ENCODE results near the gene FAM174C.
"Not testable (repeated sequence)": the region's sequence is repeated elsewhere in the genome, so short reads cannot be mapped to it uniquely, and the experiment has no call there.

Gene FAM174C

GRCh38 chr19:1239420-1239795 lies 35.9 kb upstream of the FAM174C start:
- H3K9me3 ChIP-seq (ENCODE audit: control insufficient read depth, low read length), result no peaks in the 10 kb centered on the region
- H3K27me3 ChIP-seq (replicated peaks; ENCODE audit: control insufficient read depth, insufficient read depth, low read length), result no peaks in the 10 kb centered on the region

GRCh38 chr19:1239796-1240737 lies 35.3 kb upstream of the FAM174C start:
- peak overlapping the region; percentile 64 for H3K9ac ChIP-seq (ENCODE audit: low read length)
- no peaks in the 10 kb centered on the region for H3K36me3 ChIP-seq (ENCODE audit: control insufficient read depth, insufficient read depth, low read length, severe bottlenecking)
- H3K4me1 ChIP-seq (ENCODE audit: control insufficient read depth, insufficient read depth, low read length), result peaks cover 41% of the 10 kb centered on the region
- no peaks in the 10 kb centered on the region for H3K27me3 ChIP-seq (replicated peaks; ENCODE audit: control insufficient read depth, insufficient read depth, low read length)
- no peaks in the 10 kb centered on the region for H3K9me3 ChIP-seq (ENCODE audit: control insufficient read depth, low read length)
- DNase-seq (ENCODE audit: low read depth), result peak; percentile 98
- H3K4me3 ChIP-seq (ENCODE audit: low read length), result peak overlapping the region; percentile 56

More at GRCh38 chr19:1239420-1239795, 35.9 kb upstream of the FAM174C start:
- H3K9ac ChIP-seq (ENCODE audit: low read length), result peak overlapping the region; percentile 62
- H3K4me3 ChIP-seq (ENCODE audit: low read length), result no peak overlapping the region
- no peak for DNase-seq (ENCODE audit: low read depth)
- no peaks in the 10 kb centered on the region for H3K36me3 ChIP-seq (ENCODE audit: control insufficient read depth, insufficient read depth, low read length, severe bottlenecking)
- peaks cover 35% of the 10 kb centered on the region for H3K4me1 ChIP-seq (ENCODE audit: control insufficient read depth, insufficient read depth, low read length)

- Histone ChIP-seq H3K4me1 (ENCODE audit: control insufficient read depth, insufficient read depth, low read length) (peaks cover 46% of the 10 kb centered on the region), H3K27me3 (replicated peaks; ENCODE audit: control insufficient read depth, insufficient read depth, low read length) (no peaks in the 10 kb centered on the region), H3K36me3 (ENCODE audit: control insufficient read depth, insufficient read depth, low read length, severe bottlenecking) (no peaks in the 10 kb centered on the region), H3K9me3 (ENCODE audit: control insufficient read depth, low read length) (no peaks in the 10 kb centered on the region), H3K9ac (ENCODE audit: low read length) (peak overlapping the region; percentile 96), H3K4me3 (ENCODE audit: low read length) (peak overlapping the region; percentile 94)
- DNase-seq (ENCODE audit: low read depth), result no peak
These were observed 34.4 kb upstream of the FAM174C start for GRCh38 chr19:1240925-1241324.

- Histone ChIP-seq H3K4me1 (ENCODE audit: control insufficient read depth, insufficient read depth, low read length) (peaks cover 46% of the 10 kb centered on the region), H3K27me3 (replicated peaks; ENCODE audit: control insufficient read depth, insufficient read depth, low read length) (no peaks in the 10 kb centered on the region), H3K9me3 (ENCODE audit: control insufficient read depth, low read length) (no peaks in the 10 kb centered on the region), H3K4me3 (ENCODE audit: low read length) (peak within 1 kb of the TSS; percentile 94), H3K36me3 (ENCODE audit: control insufficient read depth, insufficient read depth, low read length, severe bottlenecking) (no peaks in the 10 kb centered on the region), H3K9ac (ENCODE audit: low read length) (peak within 1 kb of the TSS; percentile 96)
- peak; percentile 97 for DNase-seq (ENCODE audit: low read depth)
These were observed 33.8 kb upstream of the FAM174C start, which contains the start of gene ATP5F1D for GRCh38 chr19:1241417-1242095. Gene ATP5F1D (plus strand): TSS chr19:1241751. CDS start chr19:1241851, 100 bp downstream.

- Histone ChIP-seq H3K4me3 (ENCODE audit: low read length) (peak overlapping the region; percentile 65), H3K4me1 (ENCODE audit: control insufficient read depth, insufficient read depth, low read length) (peaks cover 53% of the 10 kb centered on the region), H3K36me3 (ENCODE audit: control insufficient read depth, insufficient read depth, low read length, severe bottlenecking) (no peaks in the 10 kb centered on the region), H3K9ac (ENCODE audit: low read length) (peak overlapping the region; percentile 73), H3K9me3 (ENCODE audit: control insufficient read depth, low read length) (no peaks in the 10 kb centered on the region), H3K27me3 (replicated peaks; ENCODE audit: control insufficient read depth, insufficient read depth, low read length) (no peaks in the 10 kb centered on the region)
- DNase-seq (ENCODE audit: low read depth), result peak; percentile 94
These were observed 31.3 kb upstream of the FAM174C start for GRCh38 chr19:1243768-1244692.

GRCh38 chr19:1244693-1245451 lies 30.5 kb upstream of the FAM174C start:
- DNase-seq (ENCODE audit: low read depth), result no peak
- Histone ChIP-seq H3K4me1 (ENCODE audit: control insufficient read depth, insufficient read depth, low read length) (peaks cover 50% of the 10 kb centered on the region), H3K36me3 (ENCODE audit: control insufficient read depth, insufficient read depth, low read length, severe bottlenecking) (no peaks in the 10 kb centered on the region), H3K4me3 (ENCODE audit: low read length) (peak overlapping the region; percentile 65), H3K9me3 (ENCODE audit: control insufficient read depth, low read length) (no peaks in the 10 kb centered on the region), H3K27me3 (replicated peaks; ENCODE audit: control insufficient read depth, insufficient read depth, low read length) (no peaks in the 10 kb centered on the region), H3K9ac (ENCODE audit: low read length) (peak overlapping the region; percentile 73)

GRCh38 chr19:1245494-1246264 lies 29.7 kb upstream of the FAM174C start:
- Histone ChIP-seq H3K36me3 (ENCODE audit: control insufficient read depth, insufficient read depth, low read length, severe bottlenecking) (no peaks in the 10 kb centered on the region), H3K9ac (ENCODE audit: low read length) (peak overlapping the region; percentile 73), H3K27me3 (replicated peaks; ENCODE audit: control insufficient read depth, insufficient read depth, low read length) (no peaks in the 10 kb centered on the region), H3K4me3 (ENCODE audit: low read length) (no peak overlapping the region), H3K4me1 (ENCODE audit: control insufficient read depth, insufficient read depth, low read length) (peaks cover 49% of the 10 kb centered on the region), H3K9me3 (ENCODE audit: control insufficient read depth, low read length) (no peaks in the 10 kb centered on the region)
- no peak for DNase-seq (ENCODE audit: low read depth)

GRCh38 chr19:1246265-1247087 lies 28.9 kb upstream of the FAM174C start:
- not testable (repeated sequence) for H3K36me3 ChIP-seq (ENCODE audit: control insufficient read depth, insufficient read depth, low read length, severe bottlenecking); H3K9me3 ChIP-seq (ENCODE audit: control insufficient read depth, low read length); H3K4me3 ChIP-seq (ENCODE audit: low read length); DNase-seq (ENCODE audit: low read depth); H3K9ac ChIP-seq (ENCODE audit: low read length); H3K27me3 ChIP-seq (replicated peaks; ENCODE audit: control insufficient read depth, insufficient read depth, low read length)
- H3K4me1 ChIP-seq (ENCODE audit: control insufficient read depth, insufficient read depth, low read length), result peaks cover 41% of the 10 kb centered on the region

GRCh38 chr19:1247748-1248138 lies 27.6 kb upstream of the FAM174C start:
- Histone ChIP-seq H3K4me1 (ENCODE audit: control insufficient read depth, insufficient read depth, low read length) (peaks cover 34% of the 10 kb centered on the region), H3K9me3 (ENCODE audit: control insufficient read depth, low read length) (no peaks in the 10 kb centered on the region), H3K9ac (ENCODE audit: low read length) (peak overlapping the region; percentile 80), H3K4me3 (ENCODE audit: low read length) (peak overlapping the region; percentile 68), H3K27me3 (replicated peaks; ENCODE audit: control insufficient read depth, insufficient read depth, low read length) (no peaks in the 10 kb centered on the region), H3K36me3 (ENCODE audit: control insufficient read depth, insufficient read depth, low read length, severe bottlenecking) (peaks cover 6% of the 10 kb centered on the region)
- no peak for DNase-seq (ENCODE audit: low read depth)

All from adipocyte (in vitro differentiated cells).